ENCODE measurements around the gene TBC1D1.

- no peak for TF ChIP-seq CTCF (IDR thresholded peaks at IDR 0.05; ENCODE audit: low read depth, low read length, poor library complexity, severe bottlenecking)
- no peak for TF ChIP-seq EZH2phosphoT487 (IDR thresholded peaks at IDR 0.05; ENCODE audit: borderline replicate concordance, low read length)
Observed at GRCh38 chr4:38092701-38093100, 201.8 kb downstream of the TBC1D1 start.

Data from DOHH2 (cell line).